ENCODE results near the gene CCL18.
A peak's percentile ranks its signal among the peaks of the same experiment; 100 is the strongest.
"Not testable (repeated sequence)": the region's sequence is repeated elsewhere in the genome, so short reads cannot be mapped to it uniquely, and the experiment has no call there.

CCL18 gene

DNA sequence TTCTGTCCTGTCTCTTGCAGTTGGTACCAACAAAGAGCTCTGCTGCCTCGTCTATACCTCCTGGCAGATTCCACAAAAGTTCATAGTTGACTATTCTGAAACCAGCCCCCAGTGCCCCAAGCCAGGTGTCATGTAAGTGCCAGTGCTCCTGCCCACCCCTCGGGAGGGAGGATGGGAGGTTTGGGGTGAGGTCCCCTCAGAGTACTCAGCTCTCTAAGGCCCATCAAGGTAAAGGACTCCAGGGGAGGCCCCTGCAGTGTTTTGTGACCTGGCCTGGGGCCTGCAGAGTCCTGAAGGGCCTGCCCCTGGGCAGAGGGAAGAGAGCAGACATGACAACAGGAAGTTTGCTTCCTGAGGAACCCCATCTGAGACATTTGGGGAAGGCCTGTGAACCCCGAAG is 6.4 kb downstream of the CCL18 start:
- DNase-seq (ENCODE audit: low read depth in 2 of 3, low spot score in 1 of 3): no peak

DNA sequence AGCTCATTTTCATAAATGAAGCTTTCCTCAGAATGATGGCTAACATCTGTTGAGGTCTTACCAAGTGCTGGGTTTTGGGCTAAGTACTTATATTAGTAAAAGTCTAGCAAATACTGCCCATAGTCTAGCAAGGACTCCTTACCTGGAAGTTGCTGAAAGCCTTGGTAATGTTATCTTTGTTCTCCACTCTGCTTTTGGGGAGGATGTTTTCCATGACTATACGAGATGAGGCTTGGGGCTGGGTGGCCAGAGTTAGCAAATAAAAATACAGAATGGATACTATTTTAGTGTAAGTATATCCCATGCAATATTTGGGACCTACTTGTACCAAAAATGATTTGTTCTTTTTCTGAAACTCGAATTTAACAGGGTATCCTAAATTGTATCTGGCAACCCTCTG is 7.7 kb downstream of the CCL18 start:
- DNase-seq (ENCODE audit: low read depth in 2 of 3, low spot score in 1 of 3): no peak

DNA sequence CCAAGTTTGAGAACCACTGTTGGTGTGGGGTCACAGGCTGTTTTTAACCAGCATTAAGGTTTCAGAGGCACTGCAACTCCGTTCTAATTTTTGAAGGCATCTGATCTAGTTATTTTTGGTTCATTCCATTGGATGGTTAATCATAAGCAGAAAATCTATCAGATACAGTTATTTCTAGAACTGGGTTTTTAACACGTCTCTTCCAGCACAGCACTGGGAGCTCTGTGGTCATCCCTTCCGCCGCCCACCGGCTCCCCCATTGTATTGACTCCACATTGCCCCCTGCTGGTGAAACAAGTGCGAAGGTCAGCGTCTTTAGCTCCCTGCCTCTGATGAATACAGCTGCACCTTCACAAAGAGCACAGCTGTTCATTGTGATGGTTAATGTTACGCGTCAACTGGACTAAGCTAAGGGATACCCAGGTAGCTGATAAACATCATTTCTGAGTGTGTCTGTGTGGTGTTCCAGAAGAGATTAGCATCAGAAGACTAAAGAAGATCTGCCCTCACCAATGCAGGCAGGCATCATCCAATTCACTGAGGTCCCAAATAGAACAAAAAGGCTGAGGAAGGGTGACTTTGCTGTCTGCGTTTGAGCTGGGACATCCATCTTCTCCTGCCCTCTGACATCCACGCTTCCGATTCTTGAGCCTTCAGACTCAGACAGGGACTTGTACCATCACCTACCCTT is 8.5 kb downstream of the CCL18 start:
- peak; percentile 64 to 94 (median 76) for DNase-seq (ENCODE audit: low read depth in 2 of 3, low spot score in 1 of 3)

DNA sequence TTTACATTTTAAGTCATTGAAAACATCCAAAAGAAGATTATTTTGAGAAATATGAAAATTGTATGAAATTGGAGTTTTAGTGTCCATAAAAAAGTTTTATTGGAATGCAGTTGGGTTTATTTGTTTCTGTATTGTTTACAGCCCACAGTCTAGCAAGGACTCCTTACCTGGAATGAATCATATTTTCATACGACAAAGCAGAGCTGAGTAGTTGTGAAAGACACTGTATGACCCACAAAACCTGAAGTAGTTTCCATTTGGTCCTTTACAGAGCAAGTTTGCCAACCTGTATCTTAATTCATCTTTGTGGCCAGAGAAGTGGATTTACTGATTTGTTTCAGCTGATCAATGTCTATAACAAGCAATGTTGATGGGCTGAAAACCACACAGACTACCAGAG is 10.3 kb downstream of the CCL18 start:
- no peak for DNase-seq (ENCODE audit: low read depth in 2 of 3, low spot score in 1 of 3)

DNA sequence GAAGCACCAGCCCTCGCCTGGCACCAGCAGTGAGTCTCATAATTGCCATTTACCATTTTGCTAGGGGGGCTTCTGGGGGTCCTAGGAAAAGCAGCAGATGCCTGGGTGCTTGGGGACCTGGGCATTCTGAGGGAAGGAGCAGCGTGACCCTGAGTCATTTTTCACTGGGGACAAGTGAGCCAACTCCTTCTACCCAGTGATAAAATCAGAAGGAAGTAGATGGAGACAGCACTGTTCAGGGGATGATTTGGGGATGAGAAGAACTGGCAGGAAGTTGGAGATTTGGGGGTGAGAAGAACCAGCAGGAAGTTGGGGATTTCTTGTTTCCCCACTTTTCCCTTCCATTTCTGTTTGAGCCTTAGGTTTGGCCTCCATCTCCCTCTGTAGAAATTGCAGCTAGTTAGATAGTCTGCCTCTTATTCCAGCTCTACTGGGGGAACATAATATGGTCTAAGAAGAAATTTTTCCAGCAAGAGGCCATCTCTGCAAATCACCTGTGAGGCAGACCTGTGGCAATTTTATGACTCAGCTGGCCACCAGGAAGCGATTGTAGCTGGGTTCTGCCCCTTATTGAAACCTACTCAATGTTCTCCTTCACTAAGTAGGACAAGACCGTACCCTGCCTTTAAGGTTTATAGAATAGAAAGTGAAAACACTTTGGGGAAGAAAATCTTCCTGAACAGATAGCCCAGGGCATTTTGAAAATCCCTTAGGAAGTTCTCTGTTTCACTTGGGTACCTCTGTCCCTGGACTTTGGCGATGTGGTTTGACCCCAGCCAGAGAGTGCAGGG is 17.8 kb downstream of the CCL18 start:
- DNase-seq (ENCODE audit: low read depth in 2 of 3, low spot score in 1 of 3): not testable (repeated sequence)

DNA sequence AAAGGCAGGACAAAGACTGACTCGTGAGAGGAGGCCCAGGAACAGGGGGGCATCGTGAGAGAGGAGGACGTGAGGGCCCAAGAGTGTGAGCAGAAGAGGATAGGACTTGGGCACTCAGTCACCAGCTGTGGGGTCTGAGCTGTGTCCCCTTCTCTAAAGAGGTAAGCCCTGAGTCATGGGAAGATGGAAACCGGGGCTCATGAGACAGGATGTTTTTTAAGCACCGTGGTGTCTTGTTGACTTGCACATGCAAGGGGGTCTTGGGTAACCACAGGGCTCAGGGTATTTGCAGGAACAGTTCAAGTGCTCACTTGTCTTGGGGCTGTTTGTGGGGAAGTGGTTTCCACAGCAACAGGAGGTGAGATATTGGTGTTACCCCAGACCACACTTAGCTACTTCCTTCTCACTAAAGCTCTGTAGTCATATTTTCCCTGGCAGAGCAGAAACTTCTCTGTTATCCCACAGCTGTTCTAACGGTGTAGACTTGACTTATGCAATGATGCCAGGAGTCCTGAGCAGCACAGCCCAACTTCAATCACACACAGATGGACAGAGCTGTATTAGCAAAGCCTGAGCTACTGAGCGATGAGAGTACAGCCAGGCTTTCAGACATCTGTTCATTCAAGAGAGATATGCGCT is 18.5 kb downstream of the CCL18 start:
- DNase-seq (ENCODE audit: low read depth in 2 of 3, low spot score in 1 of 3): not testable (repeated sequence)

DNA sequence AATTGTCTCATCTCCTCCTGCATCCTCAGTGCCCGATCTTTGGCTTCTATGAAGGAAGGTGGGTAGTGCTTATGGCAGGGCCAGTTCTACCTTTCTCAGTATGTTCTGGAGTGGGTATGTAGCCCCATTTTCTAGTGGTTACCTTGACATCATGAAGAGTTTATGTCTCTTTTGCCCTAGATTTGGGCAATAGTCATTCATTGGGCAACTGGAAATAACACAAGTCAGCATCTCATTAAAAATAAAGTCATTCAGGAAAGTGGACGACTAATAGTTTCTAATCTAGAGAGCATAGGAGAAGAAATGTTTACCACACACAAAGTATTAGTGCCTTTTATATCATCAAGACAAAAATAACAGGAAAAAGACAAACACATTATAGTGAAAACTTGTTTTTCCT is 19.6 kb downstream of the CCL18 start:
- not testable (repeated sequence) for DNase-seq (ENCODE audit: low read depth in 2 of 3, low spot score in 1 of 3)

DNA sequence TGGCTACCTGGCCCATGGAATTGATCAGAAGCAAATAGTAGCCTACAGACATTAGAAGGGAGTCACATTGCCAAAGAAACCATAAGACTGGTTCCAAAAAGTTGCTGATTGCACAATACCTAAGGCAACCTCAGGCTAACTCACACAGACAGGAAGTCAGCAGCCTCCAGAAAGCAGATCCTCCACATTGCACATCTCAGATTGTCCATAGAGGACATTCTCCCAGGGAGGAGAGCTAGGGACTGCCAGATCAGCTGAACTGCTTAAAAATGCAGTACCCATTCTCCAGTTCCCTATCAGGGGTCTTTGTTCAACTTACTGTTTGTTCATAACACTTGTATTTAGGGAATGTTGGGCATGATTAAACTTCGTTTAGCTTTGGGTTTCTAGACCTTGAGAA is 21.7 kb downstream of the CCL18 start:
- DNase-seq (ENCODE audit: low read depth in 2 of 3, low spot score in 1 of 3): no peak

DNA sequence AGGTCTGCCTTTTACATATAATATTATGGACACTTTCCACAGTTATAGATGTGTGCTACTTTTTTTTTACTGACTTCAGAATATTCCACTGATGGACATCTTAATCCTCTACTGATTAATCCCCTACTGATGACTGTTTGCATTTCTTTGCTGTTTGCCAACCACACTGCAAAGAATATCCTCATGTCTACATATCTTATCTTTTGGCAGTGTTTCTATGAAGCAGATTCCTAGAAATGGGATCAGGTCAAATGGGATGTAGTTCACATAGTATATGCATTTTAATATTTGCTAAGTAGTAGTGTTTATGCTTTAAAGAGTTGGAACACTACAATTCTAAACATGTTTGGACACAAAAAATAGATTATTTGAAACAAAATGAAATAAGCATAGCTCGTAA is 22.7 kb downstream of the CCL18 start:
- DNase-seq (ENCODE audit: low read depth in 2 of 3, low spot score in 1 of 3): no peak

DNA sequence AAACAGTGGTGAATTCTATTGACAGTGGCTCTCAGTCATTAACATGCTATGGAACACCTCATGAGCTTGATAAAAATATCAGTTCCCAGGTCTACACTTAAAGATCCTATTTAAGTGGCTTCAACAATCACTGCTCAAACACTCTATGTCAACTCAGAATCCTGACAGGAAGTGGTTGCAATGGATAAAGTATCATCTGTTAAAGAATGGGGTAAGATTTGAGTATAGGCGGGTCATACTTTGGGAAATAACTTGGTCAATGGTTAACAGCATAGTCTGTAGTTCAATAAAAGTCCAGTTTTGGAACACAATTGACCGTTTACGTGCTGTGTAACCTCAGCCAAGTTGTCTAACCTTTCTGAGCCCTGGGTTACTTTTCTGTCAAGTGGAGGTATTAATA is 23.4 kb downstream of the CCL18 start:
- DNase-seq (ENCODE audit: low read depth in 2 of 3, low spot score in 1 of 3): not testable (repeated sequence)

DNA sequence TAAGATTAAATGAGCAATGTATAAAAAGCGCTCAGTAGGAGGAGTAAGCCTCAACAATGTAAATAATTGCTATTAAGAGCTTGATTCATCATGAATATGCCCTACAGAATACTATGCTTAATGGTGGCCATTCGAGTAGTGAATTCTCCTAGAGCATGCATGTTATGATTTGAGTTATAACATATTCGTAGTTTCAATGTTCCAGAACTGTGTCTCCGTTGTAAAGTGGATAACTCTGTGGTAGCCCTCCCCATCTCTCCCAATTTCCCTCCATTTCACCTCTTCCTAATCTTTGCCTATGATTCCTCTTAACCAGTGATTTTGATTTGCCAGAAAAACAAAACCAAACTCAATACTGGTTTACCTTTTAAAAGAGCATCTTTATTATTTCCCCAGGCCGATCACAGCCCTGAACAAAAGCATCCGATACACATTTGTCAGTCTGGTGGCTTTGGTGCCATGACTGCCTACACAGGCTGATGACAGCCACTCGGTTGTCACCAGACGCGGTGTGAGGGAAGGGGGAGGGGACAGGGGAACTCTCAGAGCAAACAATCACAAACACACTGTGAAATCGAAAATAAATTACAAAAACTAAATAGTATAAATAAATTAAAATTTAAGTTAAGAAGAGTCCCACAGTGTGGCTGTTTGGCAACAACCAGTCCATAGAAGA is 24.0 kb downstream of the CCL18 start:
- not testable (repeated sequence) for DNase-seq (ENCODE audit: low read depth in 2 of 3, low spot score in 1 of 3)

DNA sequence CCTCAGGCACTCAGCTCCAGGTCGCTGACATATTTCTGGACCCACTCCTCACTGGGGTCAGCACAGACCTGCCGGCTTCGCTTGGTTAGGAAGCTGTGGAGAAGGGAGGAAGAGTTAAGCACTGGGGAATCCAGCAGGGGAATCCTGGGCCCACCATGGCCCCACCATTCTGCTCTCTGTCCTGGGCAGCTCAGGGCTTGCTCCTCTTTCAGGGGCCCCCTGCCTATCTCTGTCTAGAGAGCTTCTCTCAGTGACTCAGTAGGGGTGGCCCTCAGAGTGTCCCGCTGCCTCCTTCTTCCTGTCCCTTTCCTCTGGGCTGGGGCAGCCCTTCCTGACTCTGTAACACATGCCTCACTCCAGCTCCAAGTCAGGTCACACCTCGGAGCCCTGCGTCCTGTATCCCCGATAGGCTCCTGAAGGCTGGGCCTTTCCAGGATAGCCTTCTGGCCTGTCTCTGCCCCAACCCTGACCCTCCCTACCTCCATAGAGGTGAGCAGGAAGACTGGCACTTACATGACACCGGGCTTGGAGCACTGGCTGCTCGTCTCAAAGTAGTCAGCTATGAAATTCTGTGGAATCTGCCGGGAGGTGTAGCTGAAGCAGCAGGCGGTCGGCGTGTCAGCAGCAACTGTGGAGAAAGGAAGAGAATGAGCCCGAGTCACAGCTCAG is 24.7 kb downstream of the CCL18 start:
- no peak for DNase-seq (ENCODE audit: low read depth in 2 of 3, low spot score in 1 of 3)

DNA sequence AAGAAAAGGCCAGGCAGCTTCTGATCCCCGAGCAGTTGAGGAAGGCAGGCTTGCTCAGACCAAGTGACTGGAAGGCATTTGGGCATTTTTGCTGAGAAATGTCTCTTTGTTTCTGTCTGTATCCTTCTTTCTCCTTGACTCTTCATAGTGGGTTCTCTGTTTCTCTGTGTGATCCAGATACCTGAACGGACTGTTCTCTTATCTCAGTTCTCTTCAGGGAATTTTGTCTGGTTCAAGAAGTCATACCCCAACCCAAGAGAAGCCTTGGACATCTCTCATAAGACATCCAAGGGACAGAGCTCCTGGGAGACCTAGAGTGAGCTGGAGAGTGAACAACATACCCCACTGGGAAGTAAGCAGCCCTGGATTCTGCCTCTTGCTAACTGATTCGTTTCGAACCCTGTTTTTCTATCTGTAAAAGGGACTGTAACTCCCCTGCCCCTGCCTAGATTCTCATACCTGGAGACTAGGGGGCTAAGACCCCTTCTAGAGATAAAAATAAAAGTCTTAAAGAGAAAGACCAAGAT is 25.3 kb downstream of the CCL18 start:
- DNase-seq (ENCODE audit: low read depth in 2 of 3, low spot score in 1 of 3): no peak

DNA sequence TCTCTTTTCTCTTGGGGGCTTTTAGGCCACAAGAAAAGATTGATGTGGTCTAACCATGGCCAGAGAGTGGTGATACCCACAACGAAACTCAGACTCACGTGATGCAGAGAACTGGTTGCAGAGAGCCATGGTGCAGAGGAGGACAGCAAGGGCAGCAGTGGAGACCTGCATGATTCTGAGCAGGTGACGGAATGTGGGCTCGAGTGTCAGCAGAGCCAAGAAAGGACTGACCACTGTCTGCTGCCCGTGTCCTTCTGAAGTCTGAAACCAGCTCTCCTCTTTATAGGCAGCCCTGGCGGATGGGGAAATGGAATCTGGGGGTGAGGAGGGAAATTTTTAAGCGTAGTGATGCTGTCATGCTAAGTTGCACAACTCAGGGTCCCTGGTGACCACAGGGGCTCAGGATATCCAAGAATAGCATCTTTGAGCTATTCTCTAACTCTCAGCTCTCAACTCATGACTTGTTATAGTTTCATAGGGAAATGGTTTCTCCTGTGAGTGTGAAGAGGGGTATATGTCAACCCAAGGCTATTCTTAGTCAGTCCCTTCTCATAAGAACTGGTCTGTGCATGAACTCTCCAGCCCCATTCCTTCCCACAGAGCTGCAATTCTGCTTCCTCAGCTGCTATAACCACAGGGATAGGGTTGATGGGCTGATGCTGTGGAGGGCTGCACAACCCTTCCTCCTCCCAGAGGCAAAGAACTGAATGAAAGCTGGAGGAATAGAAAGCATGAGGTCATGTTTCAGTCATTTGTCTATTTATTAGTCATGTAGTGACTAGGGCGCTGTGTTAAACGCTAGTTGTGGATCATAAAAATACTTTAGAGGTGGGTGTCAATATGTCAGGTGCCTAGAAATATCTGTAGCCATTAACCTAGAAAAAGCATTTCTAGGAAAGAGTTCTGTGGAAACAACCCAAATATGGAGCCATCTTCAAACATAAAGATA is 26.1 kb downstream of the CCL18 start, which contains the start of gene CCL3:
TSS of gene CCL3 (minus strand) at position 256 of the 949 bp plus-strand sequence. CDS start at position 171, 85 bp downstream.
- peak; percentile 39 to 50 (median 43) for DNase-seq (ENCODE audit: low read depth in 2 of 3, low spot score in 1 of 3)

DNA sequence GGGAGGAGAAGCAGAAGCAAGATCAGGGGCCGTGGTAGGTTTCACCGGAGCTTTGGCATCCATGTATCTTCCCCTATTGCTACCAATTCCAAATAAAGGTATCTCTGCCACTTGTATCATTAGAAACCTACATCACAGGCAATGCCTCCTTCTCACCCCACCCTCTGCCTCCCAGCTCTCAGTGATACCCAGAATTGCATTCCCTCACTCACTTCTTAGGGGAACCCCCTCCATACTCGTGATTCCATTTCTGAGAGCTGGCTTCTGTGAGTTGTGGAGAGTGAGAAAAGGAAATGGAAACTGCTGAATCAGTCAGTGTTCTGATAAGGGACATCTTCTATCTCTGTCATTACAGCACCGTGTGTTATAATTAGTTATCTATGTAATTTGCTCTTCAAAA is 28.2 kb downstream of the CCL18 start:
- peak in 2 of 3 donors; percentile 33 to 43 for DNase-seq (ENCODE audit: low read depth in 2 of 3, low spot score in 1 of 3)

DNA sequence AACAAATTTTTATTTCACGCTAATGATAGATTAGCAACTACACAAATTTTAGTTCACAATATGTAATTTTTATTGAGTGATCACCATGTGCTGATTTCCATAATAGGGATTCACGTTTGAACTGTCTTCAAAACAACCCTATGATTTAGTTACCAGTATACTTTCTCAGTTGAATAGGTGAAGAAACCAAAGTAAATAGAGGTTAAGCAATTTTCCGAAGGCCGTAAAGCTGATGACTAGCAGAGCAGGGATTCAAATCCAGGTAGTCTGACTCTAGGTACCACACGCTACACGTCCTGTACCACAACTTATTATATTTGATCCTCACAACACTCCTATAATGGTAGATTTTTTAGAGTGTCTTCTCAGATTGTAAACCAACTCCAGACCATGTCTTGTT is 28.6 kb downstream of the CCL18 start:
- not testable (repeated sequence) for DNase-seq (ENCODE audit: low read depth in 2 of 3, low spot score in 1 of 3)

DNA sequence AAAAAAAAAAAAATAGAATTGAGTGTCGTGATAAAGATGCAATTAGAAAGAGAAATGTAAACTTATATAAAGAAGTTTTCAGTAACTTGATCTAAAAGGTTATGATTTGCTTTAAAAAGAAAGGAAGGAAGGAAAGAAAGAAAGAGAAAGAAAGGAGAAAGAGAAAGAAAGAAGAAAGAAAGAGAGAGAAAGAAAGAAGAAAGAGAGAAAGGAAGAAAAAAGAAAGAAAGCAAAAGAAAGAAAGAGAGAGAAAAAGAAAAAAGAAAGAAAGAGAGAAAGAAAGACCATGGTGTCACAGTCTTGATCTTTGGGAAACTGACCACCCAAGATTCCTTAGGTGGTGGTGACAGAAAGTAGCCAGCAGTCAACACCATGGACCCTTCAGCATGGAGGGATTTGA is 30.2 kb downstream of the CCL18 start:
- no peak for DNase-seq (ENCODE audit: low read depth in 2 of 3, low spot score in 1 of 3)

DNA sequence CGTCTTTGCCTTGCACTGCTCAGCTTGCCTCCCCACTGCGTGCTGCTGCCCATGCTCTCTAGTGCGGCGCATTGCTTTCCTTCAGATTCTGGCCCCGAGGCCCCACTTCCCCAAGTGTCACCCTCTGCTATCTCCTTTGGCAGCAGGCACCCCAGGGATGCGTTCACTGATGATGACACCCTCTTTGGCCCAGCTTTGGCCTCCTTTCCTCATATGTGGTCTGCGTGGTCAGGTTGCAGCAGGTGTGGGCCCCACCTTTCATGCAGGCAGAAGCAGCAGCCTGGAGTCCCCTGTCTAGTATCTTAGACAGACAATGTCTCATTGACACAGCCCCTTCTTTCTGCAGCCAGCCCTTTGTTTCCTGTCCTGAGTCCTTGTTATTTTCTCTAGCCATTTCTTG is 30.7 kb downstream of the CCL18 start:
- DNase-seq (ENCODE audit: low read depth in 2 of 3, low spot score in 1 of 3): no peak

DNA sequence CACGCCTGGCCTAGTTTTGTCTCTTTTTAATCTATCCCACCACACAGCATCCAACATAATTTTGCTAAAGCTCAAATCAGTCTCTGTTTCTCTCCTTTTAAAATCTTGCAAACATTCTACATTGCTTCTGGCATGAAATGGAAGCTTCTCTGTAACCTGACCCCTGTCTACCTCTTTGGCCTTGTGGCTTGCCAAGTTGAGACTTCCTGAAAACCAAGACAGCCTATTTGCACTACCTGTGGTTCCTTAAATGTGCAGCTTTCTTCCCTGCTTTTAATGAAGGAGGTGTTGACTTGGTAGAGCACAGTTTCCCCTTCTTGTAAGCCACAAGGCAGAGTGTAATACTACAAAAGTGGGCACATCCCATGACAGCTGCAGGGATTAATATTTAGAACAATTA is 31.9 kb downstream of the CCL18 start:
- no peak for DNase-seq (ENCODE audit: low read depth in 2 of 3, low spot score in 1 of 3)

DNA sequence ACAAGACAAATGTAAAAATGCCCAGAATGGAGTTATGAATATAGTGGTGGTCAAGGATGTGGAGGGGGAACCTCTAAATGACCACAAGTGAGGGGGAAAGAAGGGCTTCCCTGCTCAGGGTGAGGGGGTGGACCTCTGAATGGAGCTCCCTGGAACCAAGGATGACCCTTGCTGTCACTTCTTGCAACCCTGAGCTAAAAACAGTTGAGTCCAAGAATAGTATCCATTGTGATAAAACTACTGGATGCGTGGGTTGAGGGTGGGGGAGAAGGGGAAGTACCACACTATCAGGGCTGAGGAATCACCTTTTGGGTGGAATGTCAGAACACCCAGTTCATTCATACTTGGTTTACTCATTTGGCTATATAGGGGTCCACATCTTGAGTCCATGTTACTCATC is 34.9 kb downstream of the CCL18 start:
- DNase-seq (ENCODE audit: low read depth in 2 of 3, low spot score in 1 of 3): not testable (repeated sequence)

Data from stimulated activated CD4-positive, alpha-beta T cell treated with anti-CD3 and anti-CD28 coated beads, Interleukin-12 subunit alpha, Interleukin-12 subunit beta, amount 100 ng/mL, for 48 hours (primary cell).